ENCODE results near the gene CAMK2D.

CAMK2D gene

DNA sequence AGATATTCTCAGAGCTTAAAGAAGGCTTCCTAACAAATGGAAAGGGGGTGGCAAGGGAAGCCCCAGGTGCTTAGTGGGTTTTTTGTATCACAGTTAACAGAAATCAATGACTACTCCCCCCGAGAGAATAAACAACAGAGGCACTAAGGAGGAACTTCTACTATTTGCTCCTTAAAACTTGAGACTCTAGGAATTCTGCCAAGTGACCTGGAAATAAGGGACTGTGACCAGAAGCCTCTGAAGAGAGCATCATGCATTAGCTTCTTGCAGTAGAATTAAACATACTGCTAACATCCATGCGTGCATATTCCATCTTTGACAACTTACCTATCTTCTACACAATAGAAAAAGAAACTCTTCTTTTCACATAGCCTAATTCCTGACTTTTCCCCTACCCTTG is 86.8 kb downstream of the CAMK2D start:
- Histone ChIP-seq H3K4me1 (ENCODE audit: control insufficient read depth in 1 of 2, insufficient read depth in 1 of 2, low read depth in 1 of 2, low read length in 1 of 2) (no peaks in the 10 kb centered on the region), H3K27me3 (no peaks in the 10 kb centered on the region), H3K4me3 (ENCODE audit: low read depth in 1 of 2, low read length in 1 of 2) (no peak overlapping the region), H3K36me3 (no peaks in the 10 kb centered on the region), H3K27ac (no peak overlapping the region), H3K9me3 (no peaks in the 10 kb centered on the region)
- TF ChIP-seq, protein P1, sequence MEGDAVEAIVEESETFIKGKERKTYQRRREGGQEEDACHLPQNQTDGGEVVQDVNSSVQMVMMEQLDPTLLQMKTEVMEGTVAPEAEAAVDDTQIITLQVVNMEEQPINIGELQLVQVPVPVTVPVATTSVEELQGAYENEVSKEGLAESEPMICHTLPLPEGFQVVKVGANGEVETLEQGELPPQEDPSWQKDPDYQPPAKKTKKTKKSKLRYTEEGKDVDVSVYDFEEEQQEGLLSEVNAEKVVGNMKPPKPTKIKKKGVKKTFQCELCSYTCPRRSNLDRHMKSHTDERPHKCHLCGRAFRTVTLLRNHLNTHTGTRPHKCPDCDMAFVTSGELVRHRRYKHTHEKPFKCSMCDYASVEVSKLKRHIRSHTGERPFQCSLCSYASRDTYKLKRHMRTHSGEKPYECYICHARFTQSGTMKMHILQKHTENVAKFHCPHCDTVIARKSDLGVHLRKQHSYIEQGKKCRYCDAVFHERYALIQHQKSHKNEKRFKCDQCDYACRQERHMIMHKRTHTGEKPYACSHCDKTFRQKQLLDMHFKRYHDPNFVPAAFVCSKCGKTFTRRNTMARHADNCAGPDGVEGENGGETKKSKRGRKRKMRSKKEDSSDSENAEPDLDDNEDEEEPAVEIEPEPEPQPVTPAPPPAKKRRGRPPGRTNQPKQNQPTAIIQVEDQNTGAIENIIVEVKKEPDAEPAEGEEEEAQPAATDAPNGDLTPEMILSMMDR (IDR thresholded peaks at IDR 0.05): no peak

DNA sequence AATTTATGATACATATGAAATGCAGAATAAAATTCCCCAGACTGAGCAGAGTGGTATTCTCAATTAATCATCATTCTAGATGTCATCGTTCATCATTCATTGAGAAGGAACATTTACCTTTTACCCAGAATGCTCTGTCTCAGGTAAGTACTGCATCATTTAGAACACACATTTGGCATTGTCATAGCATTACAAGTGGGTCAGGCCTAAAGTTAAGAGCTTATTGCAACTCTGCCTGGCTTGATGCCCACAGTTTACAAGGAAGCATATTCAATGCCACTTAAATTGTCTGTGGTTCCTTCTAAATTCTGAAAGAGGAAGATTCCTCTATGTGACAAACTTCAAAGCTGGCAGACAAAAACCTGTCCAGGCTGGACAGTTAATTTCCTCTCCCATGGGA is 87.3 kb downstream of the CAMK2D start:
- H3K27ac ChIP-seq: no peak overlapping the region
- no peak overlapping the region for H3K4me3 ChIP-seq (ENCODE audit: low read depth in 1 of 2, low read length in 1 of 2)
- no peaks in the 10 kb centered on the region for H3K9me3 ChIP-seq
- TF ChIP-seq, protein P1 (IDR thresholded peaks at IDR 0.05): no peak
- H3K36me3 ChIP-seq: no peaks in the 10 kb centered on the region
- H3K4me1 ChIP-seq (ENCODE audit: control insufficient read depth in 1 of 2, insufficient read depth in 1 of 2, low read depth in 1 of 2, low read length in 1 of 2): no peaks in the 10 kb centered on the region
- no peaks in the 10 kb centered on the region for H3K27me3 ChIP-seq

DNA sequence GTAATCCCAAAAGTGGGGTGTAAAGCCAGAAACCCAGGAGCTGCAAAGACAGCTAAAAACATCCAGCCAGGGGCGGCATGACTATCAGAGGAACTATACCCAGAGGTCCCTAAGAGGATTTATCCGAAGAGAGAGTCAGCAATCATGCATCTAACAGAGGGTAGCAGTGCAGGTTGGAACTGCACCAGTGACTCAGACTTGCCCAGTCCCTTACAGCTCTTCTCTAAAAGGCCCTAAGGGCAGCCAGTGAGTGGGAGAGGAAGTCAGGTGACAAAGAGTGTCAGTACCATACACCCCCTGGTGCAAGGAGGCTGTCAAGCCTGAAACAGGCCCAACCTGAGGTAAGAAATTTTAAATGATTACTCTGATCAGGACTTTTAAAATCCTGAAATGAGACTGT is 88.1 kb downstream of the CAMK2D start:
- no peak overlapping the region for H3K4me3 ChIP-seq (ENCODE audit: low read depth in 1 of 2, low read length in 1 of 2)
- no peaks in the 10 kb centered on the region for H3K36me3 ChIP-seq
- no peaks in the 10 kb centered on the region for H3K4me1 ChIP-seq (ENCODE audit: control insufficient read depth in 1 of 2, insufficient read depth in 1 of 2, low read depth in 1 of 2, low read length in 1 of 2)
- no peaks in the 10 kb centered on the region for H3K9me3 ChIP-seq
- H3K27ac ChIP-seq: no peak overlapping the region
- TF ChIP-seq, protein P1 (IDR thresholded peaks at IDR 0.05): no peak
- H3K27me3 ChIP-seq: no peaks in the 10 kb centered on the region

DNA sequence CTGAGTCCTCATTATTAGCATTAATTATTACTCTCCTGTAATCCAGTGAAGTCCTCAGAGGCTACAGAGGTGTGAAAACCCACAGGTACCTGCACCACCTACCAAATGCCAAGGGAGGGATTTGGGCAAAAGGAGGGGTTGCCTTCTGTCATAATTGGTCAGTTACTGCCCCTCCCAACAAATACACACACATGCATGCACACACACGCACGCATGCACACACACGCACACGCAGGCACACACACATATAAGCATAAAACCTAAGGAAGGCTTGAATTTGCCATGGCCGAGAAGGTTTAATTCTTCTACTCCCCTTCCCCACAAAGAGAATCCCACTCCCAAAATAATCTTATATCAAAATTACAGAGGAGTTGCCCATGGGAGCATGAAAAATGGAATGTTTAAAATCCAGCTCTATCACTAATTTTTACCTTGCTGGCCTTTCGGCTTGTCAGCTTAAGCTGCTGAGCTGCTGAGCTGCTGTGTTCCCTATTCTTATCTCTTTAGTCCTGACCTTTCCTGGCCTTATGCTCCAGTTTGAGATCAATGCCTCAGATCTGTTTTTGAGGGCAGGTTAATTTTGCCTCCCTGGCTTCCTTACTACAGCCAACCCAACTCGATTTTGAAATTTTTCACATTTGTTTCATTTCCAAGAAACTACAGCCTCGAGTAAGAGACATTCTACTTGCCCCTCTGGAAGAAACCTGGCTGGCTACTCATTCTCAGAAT is 95.0 kb downstream of the CAMK2D start:
- Histone ChIP-seq H3K4me3 (ENCODE audit: low read depth in 1 of 2, low read length in 1 of 2) (no peak overlapping the region), H3K36me3 (no peaks in the 10 kb centered on the region), H3K27ac (no peak overlapping the region), H3K4me1 (ENCODE audit: control insufficient read depth in 1 of 2, insufficient read depth in 1 of 2, low read depth in 1 of 2, low read length in 1 of 2) (no peaks in the 10 kb centered on the region), H3K9me3 (no peaks in the 10 kb centered on the region), H3K27me3 (no peaks in the 10 kb centered on the region)
- TF ChIP-seq, protein P1 (IDR thresholded peaks at IDR 0.05): no peak

DNA sequence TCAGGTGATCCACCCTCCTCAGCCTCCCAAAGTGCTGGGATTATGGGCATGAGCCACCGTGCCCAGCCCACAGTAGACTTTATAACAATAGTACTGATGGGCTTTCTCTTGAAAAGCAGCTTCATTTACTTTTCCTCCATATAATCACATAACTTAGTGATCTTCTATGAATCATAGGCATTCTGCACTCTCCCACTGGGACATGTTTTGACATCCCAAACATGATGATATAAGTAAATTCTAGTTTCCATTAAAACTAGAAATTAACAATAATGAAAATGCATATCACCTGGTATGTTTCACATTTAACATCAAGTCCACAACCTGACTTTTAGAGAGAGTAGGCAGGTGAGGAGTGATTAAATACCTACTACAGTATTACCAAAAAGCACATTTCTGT is 96.5 kb downstream of the CAMK2D start:
- Histone ChIP-seq H3K4me1 (ENCODE audit: control insufficient read depth in 1 of 2, insufficient read depth in 1 of 2, low read depth in 1 of 2, low read length in 1 of 2) (no peaks in the 10 kb centered on the region), H3K27me3 (no peaks in the 10 kb centered on the region), H3K36me3 (no peaks in the 10 kb centered on the region), H3K27ac (no peak overlapping the region), H3K9me3 (no peaks in the 10 kb centered on the region), H3K4me3 (ENCODE audit: low read depth in 1 of 2, low read length in 1 of 2) (no peak overlapping the region)
- TF ChIP-seq, protein P1 (IDR thresholded peaks at IDR 0.05): no peak
